ENCODE measurements around the gene ZNF804B.
"Not testable (repeated sequence)": the region's sequence is repeated elsewhere in the genome, so short reads cannot be mapped to it uniquely, and the experiment has no call there.

ZNF804B gene

GRCh38 chr7:89183712-89184111, 424.2 kb downstream of the ZNF804B start:
- Histone ChIP-seq H3K4me1 (ENCODE audit: control insufficient read depth in 1 of 2, insufficient read depth in 2 of 2, low read length in 2 of 2) (no peaks in the 10 kb centered on the region), H3K9ac (ENCODE audit: low read depth in 1 of 2, low read length in 2 of 2) (no peak overlapping the region), H3K27ac (ENCODE audit: low read depth, low read length) (no peak overlapping the region), H3K4me3 (ENCODE audit: low read depth in 1 of 2, low read length in 2 of 2) (no peak overlapping the region), H3K27me3 (ENCODE audit: control insufficient read depth in 1 of 2, insufficient read depth in 2 of 2, low read length in 2 of 2) (no peaks in the 10 kb centered on the region), H3K9me3 (ENCODE audit: control insufficient read depth in 1 of 2, low read length in 2 of 2) (peaks cover 12 to 22% of the 10 kb centered on the region in 2 donors), H3K36me3 (ENCODE audit: control insufficient read depth in 1 of 2, insufficient read depth in 2 of 2, low read length in 2 of 2) (no peaks in the 10 kb centered on the region)

DNA sequence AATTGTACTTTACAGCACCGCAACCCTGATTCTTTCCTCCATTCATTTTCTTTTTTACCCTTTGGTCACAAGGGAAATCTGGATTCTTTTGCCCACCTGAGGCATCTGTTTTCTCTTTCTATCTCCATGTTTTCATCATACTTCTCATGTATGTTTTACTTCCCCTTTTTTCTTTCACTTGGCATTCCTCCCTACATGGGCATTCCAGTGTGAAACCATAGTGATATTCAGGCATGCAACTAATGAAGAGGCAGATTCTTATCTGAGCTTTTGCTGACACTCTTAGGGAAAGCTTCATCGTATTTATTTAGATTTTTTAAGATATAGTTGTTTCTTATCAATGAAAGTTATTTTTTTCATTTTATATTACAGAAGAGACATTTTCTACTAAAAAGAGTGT, 441.3 kb downstream of the ZNF804B start:
- Histone ChIP-seq H3K9me3 (ENCODE audit: control insufficient read depth in 1 of 2, low read length in 2 of 2) (no peaks in the 10 kb centered on the region), H3K4me1 (ENCODE audit: control insufficient read depth in 1 of 2, insufficient read depth in 2 of 2, low read length in 2 of 2) (no peaks in the 10 kb centered on the region), H3K9ac (ENCODE audit: low read depth in 1 of 2, low read length in 2 of 2) (no peak overlapping the region), H3K27me3 (ENCODE audit: control insufficient read depth in 1 of 2, insufficient read depth in 2 of 2, low read length in 2 of 2) (no peaks in the 10 kb centered on the region), H3K4me3 (ENCODE audit: low read depth in 1 of 2, low read length in 2 of 2) (no peak overlapping the region), H3K36me3 (ENCODE audit: control insufficient read depth in 1 of 2, insufficient read depth in 2 of 2, low read length in 2 of 2) (no peaks in the 10 kb centered on the region), H3K27ac (ENCODE audit: low read depth, low read length) (no peak overlapping the region)

GRCh38 chr7:89223900-89224395, 464.4 kb downstream of the ZNF804B start:
- H3K27me3 ChIP-seq (ENCODE audit: control insufficient read depth in 1 of 2, insufficient read depth in 2 of 2, low read length in 2 of 2): no peaks in the 10 kb centered on the region
- H3K27ac ChIP-seq (ENCODE audit: low read depth, low read length): no peak overlapping the region
- H3K4me3 ChIP-seq (ENCODE audit: low read depth in 1 of 2, low read length in 2 of 2): no peak overlapping the region

DNA sequence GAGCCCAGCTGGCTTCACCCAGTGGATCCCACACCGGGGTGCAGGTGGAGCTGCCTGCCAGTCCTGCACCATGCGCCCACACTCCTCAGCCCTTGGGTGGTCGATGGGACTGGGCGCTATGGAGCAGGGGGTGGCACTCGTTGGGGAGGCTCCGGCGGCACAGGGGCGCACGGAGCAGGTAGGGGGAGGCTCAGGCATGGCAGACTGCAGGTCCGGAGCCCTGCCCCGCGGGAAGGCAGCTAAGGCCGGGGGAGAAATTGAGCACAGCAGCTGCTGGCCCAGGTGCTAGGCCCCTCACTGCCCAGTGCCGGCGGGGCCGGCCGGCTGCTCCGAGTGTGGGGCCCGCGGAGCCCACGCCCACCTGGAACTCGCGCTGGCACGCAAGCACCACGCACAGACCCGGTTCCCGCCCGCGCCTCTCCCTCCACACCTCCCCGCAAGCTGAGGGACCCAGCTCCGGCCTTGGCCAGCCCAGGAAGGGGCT, 469.2 kb downstream of the ZNF804B start:
- not testable (repeated sequence) for H3K4me1 ChIP-seq (ENCODE audit: control insufficient read depth in 1 of 2, insufficient read depth in 2 of 2, low read length in 2 of 2); H3K36me3 ChIP-seq (ENCODE audit: control insufficient read depth in 1 of 2, insufficient read depth in 2 of 2, low read length in 2 of 2); H3K4me3 ChIP-seq (ENCODE audit: low read depth in 1 of 2, low read length in 2 of 2); H3K9ac ChIP-seq (ENCODE audit: low read depth in 1 of 2, low read length in 2 of 2); H3K27me3 ChIP-seq (ENCODE audit: control insufficient read depth in 1 of 2, insufficient read depth in 2 of 2, low read length in 2 of 2); H3K9me3 ChIP-seq (ENCODE audit: control insufficient read depth in 1 of 2, low read length in 2 of 2); H3K27ac ChIP-seq (ENCODE audit: low read depth, low read length)

More at GRCh38 chr7:89223900-89224395, 464.4 kb downstream of the ZNF804B start:
- H3K9me3 ChIP-seq (ENCODE audit: control insufficient read depth in 1 of 2, low read length in 2 of 2): peaks cover 0 to 6% of the 10 kb centered on the region in 2 donors
- H3K36me3 ChIP-seq (ENCODE audit: control insufficient read depth in 1 of 2, insufficient read depth in 2 of 2, low read length in 2 of 2): no peaks in the 10 kb centered on the region
- H3K4me1 ChIP-seq (ENCODE audit: control insufficient read depth in 1 of 2, insufficient read depth in 2 of 2, low read length in 2 of 2): no peaks in the 10 kb centered on the region
- no peak overlapping the region for H3K9ac ChIP-seq (ENCODE audit: low read depth in 1 of 2, low read length in 2 of 2)

DNA sequence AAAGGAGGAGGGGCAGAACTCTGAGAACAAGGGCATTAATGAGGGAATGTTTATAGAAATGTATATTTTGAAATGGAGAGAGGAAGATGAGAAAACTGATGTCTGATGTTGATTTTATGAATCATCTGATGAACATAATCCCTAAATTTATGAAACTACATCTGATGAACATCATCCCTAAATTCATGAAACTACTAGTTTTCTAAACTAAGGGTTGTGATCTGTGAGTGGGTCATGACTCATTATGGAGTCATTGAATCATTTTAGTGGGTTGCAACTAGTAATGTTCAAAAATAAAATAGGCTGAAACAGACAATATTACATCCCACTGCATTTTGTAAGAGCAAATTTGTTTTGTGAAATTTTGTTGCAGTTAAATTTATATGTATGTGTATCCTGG, 478.7 kb downstream of the ZNF804B start:
- H3K4me1 ChIP-seq (ENCODE audit: control insufficient read depth in 1 of 2, insufficient read depth in 2 of 2, low read length in 2 of 2): no peaks in the 10 kb centered on the region
- no peak overlapping the region for H3K4me3 ChIP-seq (ENCODE audit: low read depth in 1 of 2, low read length in 2 of 2)
- no peaks in the 10 kb centered on the region for H3K27me3 ChIP-seq (ENCODE audit: control insufficient read depth in 1 of 2, insufficient read depth in 2 of 2, low read length in 2 of 2)
- no peak overlapping the region for H3K9ac ChIP-seq (ENCODE audit: low read depth in 1 of 2, low read length in 2 of 2)
- H3K9me3 ChIP-seq (ENCODE audit: control insufficient read depth in 1 of 2, low read length in 2 of 2): peaks cover 0 to 3% of the 10 kb centered on the region in 2 donors
- no peak overlapping the region for H3K27ac ChIP-seq (ENCODE audit: low read depth, low read length)
- H3K36me3 ChIP-seq (ENCODE audit: control insufficient read depth in 1 of 2, insufficient read depth in 2 of 2, low read length in 2 of 2): no peaks in the 10 kb centered on the region

DNA sequence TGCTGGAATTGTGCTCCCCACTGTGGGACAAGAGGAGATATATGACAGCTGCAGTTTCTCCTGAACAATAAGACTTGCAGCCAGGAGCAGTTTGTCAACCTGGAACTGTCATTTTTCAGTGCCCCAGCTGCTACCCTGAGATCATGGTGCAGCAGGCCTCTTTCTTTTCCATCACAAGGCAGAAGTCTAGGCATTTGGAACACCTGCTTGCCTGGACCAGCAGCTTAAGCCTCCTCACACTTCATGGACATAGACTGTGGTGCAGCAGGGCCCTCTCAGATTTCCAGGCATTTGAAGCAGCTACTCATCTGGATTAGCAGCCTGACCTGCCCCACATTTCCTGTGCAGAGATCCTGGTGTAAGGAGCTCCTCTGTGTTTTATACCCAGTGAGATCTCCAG, 486.7 kb downstream of the ZNF804B start:
- H3K4me1 ChIP-seq (ENCODE audit: control insufficient read depth in 1 of 2, insufficient read depth in 2 of 2, low read length in 2 of 2): no peaks in the 10 kb centered on the region
- no peaks in the 10 kb centered on the region for H3K36me3 ChIP-seq (ENCODE audit: control insufficient read depth in 1 of 2, insufficient read depth in 2 of 2, low read length in 2 of 2)
- H3K27ac ChIP-seq (ENCODE audit: low read depth, low read length): no peak overlapping the region
- H3K9ac ChIP-seq (ENCODE audit: low read depth in 1 of 2, low read length in 2 of 2): no peak overlapping the region
- H3K4me3 ChIP-seq (ENCODE audit: low read depth in 1 of 2, low read length in 2 of 2): no peak overlapping the region
- peaks cover 12 to 21% of the 10 kb centered on the region in 2 donors for H3K9me3 ChIP-seq (ENCODE audit: control insufficient read depth in 1 of 2, low read length in 2 of 2)
- H3K27me3 ChIP-seq (ENCODE audit: control insufficient read depth in 1 of 2, insufficient read depth in 2 of 2, low read length in 2 of 2): no peaks in the 10 kb centered on the region

DNA sequence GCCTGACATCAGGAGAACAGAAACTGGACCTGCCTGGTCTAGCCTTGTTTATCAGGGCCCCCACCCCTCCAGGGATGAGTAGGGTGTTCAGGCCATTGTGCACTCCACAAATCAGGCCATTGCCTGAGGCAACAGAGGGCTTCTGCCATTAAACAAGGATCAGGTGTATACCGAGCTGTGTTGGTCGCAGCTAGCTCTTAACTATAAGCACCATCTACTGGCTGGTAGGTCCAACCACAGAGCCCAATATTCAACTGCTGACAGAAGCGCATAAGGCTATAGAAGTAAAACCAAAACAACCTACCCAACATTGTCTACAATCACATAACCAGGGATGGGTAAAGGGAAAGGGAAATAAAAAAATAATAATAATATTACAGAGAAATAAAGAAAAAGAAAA, 487.7 kb downstream of the ZNF804B start:
- Histone ChIP-seq H3K4me3 (ENCODE audit: low read depth in 1 of 2, low read length in 2 of 2) (no peak overlapping the region), H3K9ac (ENCODE audit: low read depth in 1 of 2, low read length in 2 of 2) (no peak overlapping the region), H3K27ac (ENCODE audit: low read depth, low read length) (no peak overlapping the region), H3K27me3 (ENCODE audit: control insufficient read depth in 1 of 2, insufficient read depth in 2 of 2, low read length in 2 of 2) (no peaks in the 10 kb centered on the region), H3K9me3 (ENCODE audit: control insufficient read depth in 1 of 2, low read length in 2 of 2) (peaks cover 12 to 25% of the 10 kb centered on the region in 2 donors), H3K36me3 (ENCODE audit: control insufficient read depth in 1 of 2, insufficient read depth in 2 of 2, low read length in 2 of 2) (no peaks in the 10 kb centered on the region), H3K4me1 (ENCODE audit: control insufficient read depth in 1 of 2, insufficient read depth in 2 of 2, low read length in 2 of 2) (no peaks in the 10 kb centered on the region)

- Histone ChIP-seq H3K36me3 (ENCODE audit: control insufficient read depth in 1 of 2, insufficient read depth in 2 of 2, low read length in 2 of 2) (no peaks in the 10 kb centered on the region), H3K4me3 (ENCODE audit: low read depth in 1 of 2, low read length in 2 of 2) (no peak overlapping the region), H3K4me1 (ENCODE audit: control insufficient read depth in 1 of 2, insufficient read depth in 2 of 2, low read length in 2 of 2) (no peaks in the 10 kb centered on the region), H3K27ac (ENCODE audit: low read depth, low read length) (no peak overlapping the region), H3K27me3 (ENCODE audit: control insufficient read depth in 1 of 2, insufficient read depth in 2 of 2, low read length in 2 of 2) (no peaks in the 10 kb centered on the region), H3K9me3 (ENCODE audit: control insufficient read depth in 1 of 2, low read length in 2 of 2) (no peaks in the 10 kb centered on the region), H3K9ac (ENCODE audit: low read depth in 1 of 2, low read length in 2 of 2) (no peak overlapping the region)
Observed at GRCh38 chr7:89259085-89259484, 499.6 kb downstream of the ZNF804B start.

DNA sequence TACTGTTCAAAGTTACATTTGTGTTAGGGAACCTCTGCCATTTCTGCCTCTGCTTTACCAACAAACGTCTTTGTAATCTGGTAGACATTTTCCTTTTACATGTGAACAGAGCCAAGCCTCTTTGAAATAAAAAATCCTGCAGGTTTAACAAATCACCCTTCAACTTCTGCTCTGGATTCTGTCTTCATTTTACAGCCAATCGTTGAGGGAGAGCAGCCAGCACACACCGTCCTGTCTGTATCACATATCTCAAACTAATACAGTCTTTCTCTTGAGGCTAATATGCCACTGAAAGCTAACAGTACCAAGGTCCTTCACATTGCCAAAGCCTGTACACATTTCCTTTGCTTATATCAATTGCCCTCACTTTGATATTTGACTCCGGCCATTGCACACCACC, 504.6 kb downstream of the ZNF804B start:
- Histone ChIP-seq H3K36me3 (ENCODE audit: control insufficient read depth in 1 of 2, insufficient read depth in 2 of 2, low read length in 2 of 2) (no peaks in the 10 kb centered on the region), H3K9ac (ENCODE audit: low read depth in 1 of 2, low read length in 2 of 2) (no peak overlapping the region), H3K4me1 (ENCODE audit: control insufficient read depth in 1 of 2, insufficient read depth in 2 of 2, low read length in 2 of 2) (no peaks in the 10 kb centered on the region), H3K4me3 (ENCODE audit: low read depth in 1 of 2, low read length in 2 of 2) (no peak overlapping the region), H3K9me3 (ENCODE audit: control insufficient read depth in 1 of 2, low read length in 2 of 2) (no peaks in the 10 kb centered on the region), H3K27me3 (ENCODE audit: control insufficient read depth in 1 of 2, insufficient read depth in 2 of 2, low read length in 2 of 2) (no peaks in the 10 kb centered on the region), H3K27ac (ENCODE audit: low read depth, low read length) (no peak overlapping the region)

- Histone ChIP-seq H3K27ac (ENCODE audit: low read depth, low read length) (no peak overlapping the region), H3K9ac (ENCODE audit: low read depth in 1 of 2, low read length in 2 of 2) (no peak overlapping the region)
Observed at GRCh38 chr7:89265631-89266030, 506.1 kb downstream of the ZNF804B start.

GRCh38 chr7:89283302-89283701, 523.8 kb downstream of the ZNF804B start:
- Histone ChIP-seq H3K9ac (ENCODE audit: low read depth in 1 of 2, low read length in 2 of 2) (no peak overlapping the region), H3K27ac (ENCODE audit: low read depth, low read length) (no peak overlapping the region), H3K4me3 (ENCODE audit: low read depth in 1 of 2, low read length in 2 of 2) (no peak overlapping the region), H3K36me3 (ENCODE audit: control insufficient read depth in 1 of 2, insufficient read depth in 2 of 2, low read length in 2 of 2) (no peaks in the 10 kb centered on the region), H3K9me3 (ENCODE audit: control insufficient read depth in 1 of 2, low read length in 2 of 2) (peaks cover 0 to 10% of the 10 kb centered on the region in 2 donors), H3K4me1 (ENCODE audit: control insufficient read depth in 1 of 2, insufficient read depth in 2 of 2, low read length in 2 of 2) (no peaks in the 10 kb centered on the region), H3K27me3 (ENCODE audit: control insufficient read depth in 1 of 2, insufficient read depth in 2 of 2, low read length in 2 of 2) (no peaks in the 10 kb centered on the region)

More at GRCh38 chr7:89265631-89266030, 506.1 kb downstream of the ZNF804B start:
- no peaks in the 10 kb centered on the region for H3K27me3 ChIP-seq (ENCODE audit: control insufficient read depth in 1 of 2, insufficient read depth in 2 of 2, low read length in 2 of 2)
- H3K4me3 ChIP-seq (ENCODE audit: low read depth in 1 of 2, low read length in 2 of 2): no peak overlapping the region
- no peaks in the 10 kb centered on the region for H3K4me1 ChIP-seq (ENCODE audit: control insufficient read depth in 1 of 2, insufficient read depth in 2 of 2, low read length in 2 of 2)
- H3K9me3 ChIP-seq (ENCODE audit: control insufficient read depth in 1 of 2, low read length in 2 of 2): no peaks in the 10 kb centered on the region
- no peaks in the 10 kb centered on the region for H3K36me3 ChIP-seq (ENCODE audit: control insufficient read depth in 1 of 2, insufficient read depth in 2 of 2, low read length in 2 of 2)
